T-helper 22 cell (primary cell): ENCODE measurements around the gene DSCAM.
"Not testable (repeated sequence)": the region's sequence is repeated elsewhere in the genome, so short reads cannot be mapped to it uniquely, and the experiment has no call there.

Experiments
- DNase-seq: peaks from one replicate; pipeline ENCODE4 v3.0.0-alpha.2; 2020; ENCODE audit warnings: low read depth

The DSCAM gene

DNA sequence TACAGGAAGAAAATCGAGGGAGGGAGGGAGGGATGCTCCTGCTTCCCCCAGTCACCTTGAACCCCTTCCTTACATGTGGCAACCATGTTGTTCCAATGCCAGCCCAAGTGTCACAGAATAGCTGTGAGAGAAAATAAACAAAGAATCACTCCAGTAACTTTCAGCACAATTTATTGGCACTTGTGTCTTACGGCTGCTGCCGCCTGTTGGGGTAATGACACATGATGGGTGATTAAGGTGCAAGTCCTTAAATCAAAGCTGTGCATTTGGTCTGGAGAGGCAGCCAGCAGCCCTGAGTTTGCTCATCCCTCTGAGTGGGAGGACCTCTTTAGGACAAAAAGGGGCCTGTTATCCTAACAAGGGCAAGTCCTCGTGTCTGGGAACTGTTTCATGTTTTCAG lies 602.0 kb downstream of the DSCAM start:
- no peak for DNase-seq

GRCh38 chr21:40243685-40244084 lies 603.3 kb downstream of the DSCAM start:
- DNase-seq = no peak

GRCh38 chr21:40242586-40243265 lies 604.2 kb downstream of the DSCAM start:
- no peak for DNase-seq

DNA sequence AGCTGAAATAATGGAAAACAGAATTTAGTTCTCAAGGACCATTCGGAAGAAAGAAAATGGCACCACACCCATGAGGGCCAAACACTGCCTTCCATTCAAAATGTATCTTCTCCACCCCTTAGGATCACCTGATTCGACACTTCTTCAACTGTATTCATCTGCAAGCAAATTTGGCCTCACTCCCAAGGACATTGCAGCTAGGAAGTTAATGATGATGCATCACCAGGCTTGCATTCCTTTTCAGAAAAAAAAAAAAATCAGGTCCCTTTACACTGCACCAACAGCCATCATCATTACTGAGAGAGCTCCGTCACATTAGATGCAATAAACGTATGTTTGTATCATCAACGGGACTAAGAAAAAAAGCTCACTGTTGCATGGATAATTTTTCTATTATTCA lies 611.4 kb downstream of the DSCAM start:
- DNase-seq = no peak

DNA sequence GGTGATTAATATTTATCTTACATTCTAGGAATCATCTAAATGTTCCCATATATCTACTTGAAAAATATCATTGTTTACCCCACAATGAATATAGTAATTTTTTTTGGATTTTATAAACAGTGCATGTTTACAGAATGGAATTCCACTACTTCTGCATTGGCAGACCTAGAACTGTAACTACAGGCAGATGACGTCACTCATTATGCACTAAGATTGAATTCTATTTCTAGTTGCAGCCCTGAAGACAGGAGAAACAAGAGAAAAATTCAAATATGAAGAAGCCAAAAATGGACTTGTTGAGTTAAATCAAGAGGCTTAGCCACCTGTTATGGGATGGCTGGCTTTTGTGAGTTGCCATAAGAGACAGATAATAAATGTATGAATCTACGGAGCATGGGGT lies 615.0 kb downstream of the DSCAM start:
- DNase-seq = no peak

- no peak for DNase-seq
Measured at GRCh38 chr21:40227096-40227495, 619.9 kb downstream of the DSCAM start.

GRCh38 chr21:40215941-40216340 lies 631.0 kb downstream of the DSCAM start:
- DNase-seq = no peak

- no peak for DNase-seq
Measured at GRCh38 chr21:40210251-40210650, 636.7 kb downstream of the DSCAM start.

DNA sequence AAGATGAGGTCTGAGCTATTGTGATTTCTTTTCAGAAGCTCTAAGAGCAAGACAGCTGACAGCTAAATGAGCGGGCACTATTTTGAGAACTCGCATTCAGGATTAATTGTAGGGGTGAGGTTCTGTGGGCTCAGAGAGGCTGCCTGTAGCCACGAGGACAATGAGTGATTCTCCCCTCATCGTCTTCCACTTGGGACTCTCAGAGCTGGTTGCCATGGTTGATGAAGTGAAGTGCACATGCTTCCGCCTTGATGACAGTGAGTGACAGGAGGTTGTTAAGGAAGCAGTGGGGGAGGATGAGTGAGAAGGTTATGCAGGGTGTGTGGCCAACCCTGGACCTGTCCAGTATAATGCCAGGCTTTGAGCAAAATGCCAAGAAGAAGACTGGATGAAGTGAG lies 638.0 kb downstream of the DSCAM start:
- no peak for DNase-seq

DNA sequence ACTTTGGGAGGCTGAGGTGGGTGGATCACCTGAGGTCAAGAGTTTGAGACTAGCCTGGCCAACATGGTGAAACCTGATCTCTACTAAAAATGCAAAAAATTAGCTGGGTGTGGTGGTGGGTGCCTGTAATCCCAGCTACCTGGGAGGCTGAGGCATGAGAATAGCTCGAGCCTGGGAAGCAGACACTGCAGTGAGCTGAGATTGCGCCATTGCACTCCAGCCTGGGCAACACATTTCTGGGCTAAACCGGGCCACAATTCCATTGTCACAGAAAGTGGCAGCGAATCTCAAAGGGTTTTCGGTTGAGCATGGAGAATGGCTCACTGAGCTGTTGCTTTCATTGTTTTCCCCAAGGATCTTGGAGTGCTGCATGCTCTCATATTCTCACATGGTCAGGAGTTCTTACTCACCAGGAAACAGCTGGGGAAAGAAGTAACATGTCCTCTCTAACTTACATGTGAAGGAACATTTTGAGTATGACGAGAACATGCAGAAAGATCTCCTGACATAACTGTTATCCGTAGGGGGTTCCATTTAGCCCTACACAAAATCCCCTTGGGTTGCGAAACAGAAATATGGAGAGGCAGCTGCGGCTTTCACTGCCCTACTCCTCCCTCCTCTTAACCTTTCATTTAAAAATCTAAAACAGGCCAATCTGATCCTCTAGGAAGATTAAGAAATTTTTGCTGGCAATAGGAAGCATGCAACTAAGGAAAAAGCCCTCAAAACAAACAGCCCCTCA lies 638.6 kb downstream of the DSCAM start:
- no peak for DNase-seq

DNA sequence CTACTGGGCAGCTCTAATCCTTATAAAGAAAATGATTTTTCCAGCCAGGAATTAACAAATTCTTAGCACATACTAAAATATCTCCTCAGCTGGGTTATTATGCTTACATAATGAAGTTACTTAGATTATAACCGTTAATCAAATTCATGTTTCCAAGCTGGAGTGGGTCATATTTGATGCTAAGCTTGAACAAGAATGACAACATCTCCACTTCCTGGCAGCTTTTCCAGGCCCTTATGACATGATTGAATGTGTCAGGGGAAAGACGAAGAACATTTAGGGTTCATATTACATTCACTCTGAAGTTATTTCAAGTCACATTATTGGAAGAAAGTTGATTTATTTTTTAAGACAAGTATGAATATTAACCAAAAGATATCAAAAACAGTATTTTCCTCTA lies 646.0 kb downstream of the DSCAM start:
- DNase-seq = no peak

DNA sequence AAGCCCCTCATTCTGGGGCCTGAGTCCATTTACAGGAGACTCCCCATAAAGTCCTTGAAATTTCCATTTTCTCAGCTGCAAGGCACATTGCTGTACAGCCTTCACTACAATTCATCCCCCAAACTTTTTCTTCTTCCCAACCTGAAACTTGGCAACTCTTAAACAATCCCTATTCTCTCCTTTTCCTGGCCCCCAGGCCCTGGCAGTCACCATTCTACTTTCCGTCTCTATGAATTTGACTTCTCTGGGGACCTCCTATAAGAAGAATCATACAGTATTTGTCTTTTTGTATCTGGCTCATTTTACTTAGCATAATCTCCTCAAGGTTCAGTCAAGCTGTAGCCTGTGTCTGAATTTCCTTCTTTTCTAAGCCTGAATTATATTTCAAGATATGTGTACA lies 646.8 kb downstream of the DSCAM start:
- no peak for DNase-seq

DNA sequence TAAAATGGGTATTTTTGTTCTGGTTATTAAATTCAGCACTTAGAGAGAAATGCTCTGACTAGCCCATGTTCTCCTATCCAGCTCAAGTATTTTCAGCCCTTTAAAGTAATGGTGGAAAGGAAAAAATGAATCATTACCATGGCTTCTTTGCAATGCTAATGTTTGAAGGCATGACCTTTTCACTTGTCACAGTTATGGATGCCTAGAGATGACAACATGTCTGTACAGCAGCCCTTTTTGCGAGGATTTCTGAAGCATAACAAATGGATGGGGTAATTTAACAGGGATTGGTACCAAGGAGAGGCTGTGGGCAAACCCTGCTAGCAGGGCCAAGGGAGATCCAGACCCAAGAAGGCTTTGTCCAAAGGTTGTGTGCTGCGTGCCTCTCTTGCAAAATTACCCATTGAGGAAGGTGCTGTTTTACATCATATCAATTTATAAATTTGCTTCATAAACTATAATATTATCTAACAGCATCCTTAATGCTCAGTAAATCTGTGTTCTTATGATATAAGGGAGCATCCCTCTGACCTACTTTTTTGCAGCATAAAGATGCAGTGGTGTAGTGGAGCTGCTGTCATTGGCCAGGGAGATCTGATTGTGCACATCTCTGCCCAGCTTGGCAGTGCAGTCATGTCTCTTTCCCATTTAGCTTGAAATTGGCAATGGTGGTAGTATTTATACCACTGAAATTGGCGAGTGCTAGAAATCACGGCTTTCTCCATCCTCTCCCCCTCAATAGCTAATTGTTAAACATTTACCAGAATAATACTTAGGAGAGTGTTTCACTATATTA lies 652.6 kb downstream of the DSCAM start:
- DNase-seq = no peak

DNA sequence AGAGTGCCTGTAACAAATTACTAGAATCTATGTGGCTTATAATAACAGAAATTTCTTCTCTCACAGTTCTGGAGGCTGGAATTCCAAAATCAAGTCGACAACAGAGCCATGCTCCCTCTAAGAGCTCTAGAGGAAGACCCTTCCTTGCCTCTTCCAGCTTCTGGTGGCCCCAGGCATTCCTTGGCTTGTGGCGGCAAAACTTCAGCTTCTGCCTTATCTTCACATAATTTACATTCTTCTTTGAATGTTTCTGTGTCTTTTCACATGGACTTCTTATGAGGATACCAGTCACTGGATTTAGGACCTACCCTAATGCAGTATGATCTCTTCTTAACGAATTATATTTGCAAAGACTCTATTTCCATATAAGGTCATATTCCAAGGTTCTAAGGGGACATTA lies 655.3 kb downstream of the DSCAM start:
- no peak for DNase-seq

GRCh38 chr21:40191196-40191595 lies 655.8 kb downstream of the DSCAM start:
- no peak for DNase-seq

- DNase-seq = no peak
Measured at GRCh38 chr21:40187946-40188654, 658.9 kb downstream of the DSCAM start.

DNA sequence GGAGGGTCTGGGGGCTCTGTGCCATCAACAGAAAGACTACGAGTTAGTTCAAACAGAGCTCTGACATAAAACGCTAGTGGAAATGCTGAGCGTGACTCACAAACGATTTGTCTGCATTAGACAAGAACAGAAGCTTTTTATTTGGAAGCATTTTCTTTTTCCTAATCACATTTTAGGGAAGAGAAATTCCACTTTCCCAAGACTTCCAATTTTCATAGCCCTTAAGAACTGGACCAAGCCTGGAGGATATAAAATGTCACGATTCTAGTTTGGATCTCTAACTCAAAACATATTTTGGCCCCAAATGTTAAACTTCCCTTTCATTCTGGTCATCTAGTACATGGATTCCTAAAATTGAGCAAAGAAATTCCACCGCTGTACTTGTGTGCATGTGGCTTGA lies 659.7 kb downstream of the DSCAM start:
- no peak for DNase-seq

DNA sequence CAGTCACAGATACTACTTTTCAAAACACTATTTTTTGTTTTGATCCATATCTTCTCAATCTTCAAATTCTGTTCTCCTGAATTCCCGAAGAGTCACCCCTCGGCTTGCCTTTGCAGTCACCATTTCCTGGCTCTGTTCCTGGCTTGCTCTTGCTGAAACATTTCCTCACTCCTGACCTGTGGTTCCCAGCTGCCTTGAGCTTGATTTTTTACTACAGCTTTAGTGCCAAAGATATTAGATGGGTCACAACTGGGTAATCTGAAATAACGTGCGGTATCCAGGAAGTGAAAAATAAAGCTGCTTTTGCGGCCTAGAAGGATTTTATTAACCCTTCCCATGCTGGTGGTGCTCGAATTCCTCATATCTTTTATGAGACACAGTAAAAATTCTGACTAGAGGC lies 660.9 kb downstream of the DSCAM start:
- no peak for DNase-seq

GRCh38 chr21:40185208-40185607 lies 661.8 kb downstream of the DSCAM start:
- no peak for DNase-seq

GRCh38 chr21:40182491-40182890 lies 664.5 kb downstream of the DSCAM start:
- DNase-seq = not testable (repeated sequence)

- DNase-seq = no peak
Measured at GRCh38 chr21:40179166-40179565, 667.8 kb downstream of the DSCAM start.

GRCh38 chr21:40178726-40179125 lies 668.2 kb downstream of the DSCAM start:
- no peak for DNase-seq
